ENCODE data around the gene GRIK4. TPM values are rescaled to one million over a fixed set of nuclear protein-coding genes. Genes with fewer than 3 reads are reported as not detected.

GRIK4 gene
- total and polyA plus RNA-seq, 4 donors, result 0.05 to 0.25 (median 0.06) TPM; not detected in 1

DNA sequence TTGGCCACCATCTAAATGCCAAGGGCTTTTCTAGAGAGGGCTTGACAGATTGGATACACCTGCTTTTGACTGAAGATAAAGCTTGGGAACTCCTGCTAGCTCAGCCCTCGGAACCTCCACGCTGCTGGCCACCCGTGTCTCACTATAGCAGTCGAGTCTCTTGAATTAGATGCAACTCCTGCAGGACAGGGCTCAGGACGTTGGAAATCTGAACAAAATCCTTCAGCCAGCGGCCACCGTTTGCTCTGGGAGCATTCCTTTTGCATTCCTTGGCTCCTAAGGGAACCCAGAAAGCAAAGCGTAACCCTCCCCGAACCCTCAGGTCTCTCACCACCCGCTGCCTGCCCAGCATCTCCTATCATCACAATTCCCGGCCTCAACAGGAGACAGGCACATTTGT lies 77.8 kb downstream of the GRIK4 start:
- H3K4me3 ChIP-seq (ENCODE audit: low read depth in 1 of 3, low read length in 3 of 3), result no peak overlapping the region
- no peaks in the 10 kb centered on the region for H3K4me1 ChIP-seq (ENCODE audit: control insufficient read depth in 4 of 4, insufficient read depth in 4 of 4, low read length in 3 of 4)
- no peak for TF ChIP-seq SP1 (IDR thresholded peaks at IDR 0.05)
- TF ChIP-seq NR2F2 (IDR thresholded peaks at IDR 0.05), result no peak
- TF ChIP-seq CTCF (IDR thresholded peaks at IDR 0.05; ENCODE audit: low read depth, low read length, missing input control), result no peak
- no peak for TF ChIP-seq ZBTB33 (IDR thresholded peaks at IDR 0.05)
- no peak for TF ChIP-seq GABPA (IDR thresholded peaks at IDR 0.05 in 1 of 2, conservative IDR thresholded peaks at IDR 0.05 in 1 of 2)
- TF ChIP-seq EGR1 (IDR thresholded peaks at IDR 0.05; ENCODE audit: low read depth in 2 of 2), result no peak
- TF ChIP-seq YY1 (IDR thresholded peaks at IDR 0.05), result no peak
- TF ChIP-seq RAD21 (IDR thresholded peaks at IDR 0.05), result no peak
- no peak for TF ChIP-seq HNF4G (IDR thresholded peaks at IDR 0.05)
- no peak for TF ChIP-seq JUND (IDR thresholded peaks at IDR 0.05)
- TF ChIP-seq ATF3 (IDR thresholded peaks at IDR 0.05), result no peak
- no peak for TF ChIP-seq FOXA1 (IDR thresholded peaks at IDR 0.05)
- TF ChIP-seq HNF4A (conservative IDR thresholded peaks at IDR 0.05), result no peak
- no peak for TF ChIP-seq REST (IDR thresholded peaks at IDR 0.05)
- H3K27ac ChIP-seq (ENCODE audit: low read depth in 1 of 2, low read length in 2 of 2), result no peak overlapping the region
- peaks cover 0 to 6% (median 0%) of the 10 kb centered on the region in 4 donors for H3K27me3 ChIP-seq (ENCODE audit: control insufficient read depth in 4 of 4, insufficient read depth in 4 of 4, low read length in 3 of 4)
- no peaks in the 10 kb centered on the region for H3K36me3 ChIP-seq (ENCODE audit: control insufficient read depth in 4 of 4, insufficient read depth in 3 of 4, low read depth in 1 of 4, low read length in 3 of 4)
- no peak for DNase-seq (ENCODE audit: low spot score)
- H3K9ac ChIP-seq (ENCODE audit: low read depth in 1 of 2, low read length in 2 of 2), result no peak overlapping the region
- H3K9me3 ChIP-seq (ENCODE audit: control insufficient read depth in 4 of 4, low read length in 3 of 4), result no peaks in the 10 kb centered on the region
- WGBS, result 89% methylated on average over 11 of the region's 11 CpGs

- Histone ChIP-seq H3K9me3 (ENCODE audit: control insufficient read depth in 4 of 4, low read length in 3 of 4) (no peaks in the 10 kb centered on the region), H3K4me3 (ENCODE audit: low read depth in 1 of 3, low read length in 3 of 3) (no peak overlapping the region), H3K36me3 (ENCODE audit: control insufficient read depth in 4 of 4, insufficient read depth in 3 of 4, low read depth in 1 of 4, low read length in 3 of 4) (no peaks in the 10 kb centered on the region), H3K9ac (ENCODE audit: low read depth in 1 of 2, low read length in 2 of 2) (no peak overlapping the region), H3K27me3 (ENCODE audit: control insufficient read depth in 4 of 4, insufficient read depth in 4 of 4, low read length in 3 of 4) (peaks cover 0 to 6% (median 0%) of the 10 kb centered on the region in 4 donors), H3K27ac (ENCODE audit: low read depth in 1 of 2, low read length in 2 of 2) (no peak overlapping the region), H3K4me1 (ENCODE audit: control insufficient read depth in 4 of 4, insufficient read depth in 4 of 4, low read length in 3 of 4) (no peaks in the 10 kb centered on the region)
- no peak for DNase-seq (ENCODE audit: low spot score)
- no peak for TF ChIP-seq EGR1 (IDR thresholded peaks at IDR 0.05; ENCODE audit: low read depth in 2 of 2)
- TF ChIP-seq HNF4G (IDR thresholded peaks at IDR 0.05), result no peak
- TF ChIP-seq SP1 (IDR thresholded peaks at IDR 0.05), result no peak
- no peak for TF ChIP-seq YY1 (IDR thresholded peaks at IDR 0.05)
- no peak for TF ChIP-seq FOXA1 (IDR thresholded peaks at IDR 0.05)
- WGBS, result 94% methylated on average over 3 of the region's 3 CpGs
Observed at GRCh38 chr11:120590472-120590871, 78.9 kb downstream of the GRIK4 start.

Measured in liver (tissue), 9 donors.